Stimulated activated CD8-positive, alpha-beta memory T cell treated with anti-CD3 and anti-CD28 coated beads, Interleukin-4, amount 100 ng/mL, for 24 hours (primary cell): ENCODE data around the gene GIMAP2.
"Not testable (repeated sequence)": the region's sequence is repeated elsewhere in the genome, so short reads cannot be mapped to it uniquely, and the experiment has no call there.

ENCODE experiments used
- DNase-seq: peaks from one replicate; pipeline ENCODE4 v3.0.0-alpha.2; 2020; ENCODE audit warnings: low read depth

GIMAP2 gene

GRCh38 chr7:150685219-150686029 is at the start of gene GIMAP2:
TSS of gene GIMAP2 (plus strand) at chr7:150685706. CDS start at chr7:150687060, 1,354 bp downstream.
- no peak for DNase-seq

DNA sequence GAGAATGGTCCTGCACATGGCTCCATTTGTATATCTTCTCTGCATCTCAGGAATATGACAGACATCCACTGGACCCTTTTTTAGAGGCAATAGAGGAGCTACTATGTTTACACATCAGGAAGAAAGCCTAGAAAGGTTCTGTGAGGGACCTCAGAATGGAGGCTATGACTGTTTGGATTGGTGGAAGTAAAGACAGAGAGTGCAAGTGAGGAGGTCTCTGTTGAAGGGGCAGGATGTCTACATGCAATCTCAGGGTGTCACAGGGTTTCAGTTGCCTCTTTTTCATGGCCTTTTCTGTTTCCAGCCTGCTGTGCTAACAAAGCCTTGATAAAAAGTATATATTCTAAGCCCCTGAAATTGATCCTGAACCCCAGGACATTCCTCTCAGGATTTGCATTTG is 43.7 kb upstream of the GIMAP2 start:
- no peak for DNase-seq

- DNase-seq: no peak
These were observed 42.6 kb upstream of the GIMAP2 start for GRCh38 chr7:150642926-150643325.

DNA sequence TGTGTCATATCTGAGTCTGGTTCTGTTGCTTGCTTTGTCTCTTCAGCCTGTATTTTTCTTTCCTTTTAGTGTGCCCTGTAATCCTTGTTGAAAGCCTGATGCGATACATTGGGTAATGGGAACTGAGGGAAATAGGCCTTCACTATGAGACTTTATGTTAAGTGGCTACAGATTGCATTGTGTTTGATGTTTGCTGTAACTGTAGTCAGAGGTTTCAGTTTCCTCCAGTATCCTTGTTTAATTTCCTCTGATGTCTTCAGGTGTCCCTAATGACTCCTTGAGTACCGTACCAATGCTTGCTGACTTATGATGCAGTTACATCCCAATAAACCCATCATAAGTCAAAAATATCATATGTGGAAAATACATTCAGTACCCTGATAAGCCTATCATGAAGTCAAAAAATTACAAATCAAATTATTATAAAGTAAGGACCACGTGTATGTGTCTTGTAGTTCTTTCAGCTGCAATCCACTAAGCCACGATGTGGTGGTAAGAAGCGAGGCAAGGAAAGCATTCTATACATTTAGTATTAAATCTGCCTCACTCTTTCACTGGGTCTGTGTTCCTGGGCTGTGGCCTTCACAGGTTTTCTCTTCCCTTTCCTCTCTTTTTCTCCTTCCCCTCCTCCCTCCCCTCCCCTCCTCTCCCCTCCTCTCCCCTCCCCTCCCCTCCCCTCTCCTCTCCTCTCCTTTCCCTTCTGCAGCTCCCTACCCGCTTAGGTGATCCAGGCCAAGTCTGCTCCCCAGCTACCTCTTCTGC is 40.1 kb upstream of the GIMAP2 start:
- DNase-seq: no peak

DNA sequence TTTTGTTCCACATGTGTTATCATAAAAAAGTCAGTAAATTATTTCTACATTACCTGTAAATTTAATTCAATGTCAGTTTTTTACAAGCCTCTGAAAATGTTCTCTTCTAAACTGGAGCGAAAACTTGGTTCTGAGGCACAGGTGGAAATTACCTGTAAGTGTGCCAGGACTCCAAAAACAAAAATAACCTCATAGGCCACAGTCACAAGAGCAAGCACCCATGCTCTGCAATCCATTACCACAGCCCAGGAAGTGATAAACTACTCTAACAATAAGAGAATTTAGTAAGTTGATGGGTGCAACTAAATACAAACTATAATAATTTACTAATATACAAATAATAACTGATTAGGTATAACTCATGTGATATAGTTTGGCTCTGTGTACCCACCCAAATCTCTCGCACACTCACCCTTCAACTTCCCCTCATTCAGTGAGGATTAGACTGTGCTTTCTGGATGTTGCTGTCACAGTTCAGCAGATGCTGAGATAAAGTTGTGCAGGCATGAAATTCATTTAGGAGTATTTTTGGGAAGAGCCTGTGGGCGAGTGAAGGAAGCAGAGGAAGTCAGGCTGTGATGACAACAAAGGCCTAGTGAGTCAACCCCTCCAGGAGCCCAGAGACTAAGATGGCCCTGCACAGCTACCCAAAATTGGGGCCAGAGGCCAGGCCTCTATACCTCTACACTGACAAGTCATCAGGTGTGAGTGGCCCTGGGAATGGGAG is 37.0 kb upstream of the GIMAP2 start:
- DNase-seq: no peak

DNA sequence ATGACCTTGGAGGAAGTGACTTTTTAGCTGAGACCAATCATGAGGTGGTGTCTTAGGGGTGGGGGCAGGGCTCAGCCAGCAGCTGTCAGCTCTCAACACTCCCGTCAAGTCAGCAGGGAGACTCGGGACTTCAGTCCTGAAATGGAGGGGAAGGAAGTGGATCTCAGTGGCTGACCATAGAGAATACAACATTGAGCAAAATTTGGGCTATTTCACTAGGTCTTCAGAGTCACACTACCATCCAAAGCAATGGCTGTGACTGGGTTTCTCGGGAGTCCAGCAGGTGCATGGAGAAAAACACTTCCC is 36.5 kb upstream of the GIMAP2 start:
- DNase-seq: no peak

GRCh38 chr7:150654692-150655091 is 30.8 kb upstream of the GIMAP2 start:
- DNase-seq: no peak

GRCh38 chr7:150656047-150656446 is 29.5 kb upstream of the GIMAP2 start:
- no peak for DNase-seq

DNA sequence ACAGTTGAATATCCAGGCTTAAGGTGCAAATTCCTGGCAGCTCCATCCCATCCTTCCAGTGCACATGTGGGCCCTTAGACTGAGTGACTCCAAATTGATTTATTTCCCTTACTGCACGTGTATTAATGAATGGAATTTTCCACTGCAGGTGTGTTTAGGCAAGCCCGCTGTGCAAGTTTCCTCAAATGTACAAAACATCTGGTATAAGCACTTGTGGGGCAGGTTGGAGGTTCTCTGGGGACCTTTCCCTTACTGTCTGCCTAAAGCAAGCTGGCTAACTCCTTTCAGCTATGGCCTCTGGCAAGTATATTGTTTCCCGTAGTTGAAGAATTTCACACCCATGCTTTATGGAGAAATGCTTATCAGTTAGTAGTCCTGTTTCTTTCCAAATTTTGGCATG is 28.0 kb upstream of the GIMAP2 start:
- DNase-seq: no peak

- DNase-seq: no peak
These were observed 24.4 kb upstream of the GIMAP2 start for GRCh38 chr7:150660939-150661613.

- not testable (repeated sequence) for DNase-seq
These were observed 22.7 kb upstream of the GIMAP2 start for GRCh38 chr7:150662821-150663220.

DNA sequence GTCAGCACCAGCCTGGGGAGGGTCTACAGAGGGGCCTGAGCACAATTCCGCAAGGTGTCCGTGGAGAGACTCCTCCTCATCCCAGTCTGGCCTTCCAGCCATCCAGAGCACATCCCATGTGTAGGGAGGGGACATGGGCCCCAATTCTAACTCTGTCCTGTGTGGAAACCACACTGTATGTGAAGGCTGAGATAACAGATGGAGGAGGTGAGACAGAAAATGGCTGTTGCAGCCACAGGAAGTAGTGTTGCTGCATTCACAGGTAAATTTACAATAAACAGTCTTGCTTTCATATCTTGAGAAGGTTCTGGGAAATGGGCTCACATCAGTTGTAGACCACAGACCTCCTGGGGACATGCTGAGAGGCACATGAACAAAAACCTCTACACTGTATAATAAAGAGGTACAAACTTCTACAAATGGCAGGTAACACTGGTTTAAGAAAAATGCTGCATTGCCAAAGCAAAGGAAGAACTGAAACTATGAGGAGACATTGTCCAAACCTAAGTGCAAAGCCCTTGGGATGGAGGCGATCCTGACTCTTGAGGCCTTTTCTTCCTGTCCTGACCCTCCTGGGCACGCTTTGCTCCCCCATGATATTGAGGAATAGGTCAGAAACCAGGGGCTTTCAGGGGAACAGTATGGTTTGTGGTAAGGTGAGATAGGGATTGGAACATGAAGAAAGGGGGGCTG is 21.6 kb upstream of the GIMAP2 start:
- DNase-seq: no peak

DNA sequence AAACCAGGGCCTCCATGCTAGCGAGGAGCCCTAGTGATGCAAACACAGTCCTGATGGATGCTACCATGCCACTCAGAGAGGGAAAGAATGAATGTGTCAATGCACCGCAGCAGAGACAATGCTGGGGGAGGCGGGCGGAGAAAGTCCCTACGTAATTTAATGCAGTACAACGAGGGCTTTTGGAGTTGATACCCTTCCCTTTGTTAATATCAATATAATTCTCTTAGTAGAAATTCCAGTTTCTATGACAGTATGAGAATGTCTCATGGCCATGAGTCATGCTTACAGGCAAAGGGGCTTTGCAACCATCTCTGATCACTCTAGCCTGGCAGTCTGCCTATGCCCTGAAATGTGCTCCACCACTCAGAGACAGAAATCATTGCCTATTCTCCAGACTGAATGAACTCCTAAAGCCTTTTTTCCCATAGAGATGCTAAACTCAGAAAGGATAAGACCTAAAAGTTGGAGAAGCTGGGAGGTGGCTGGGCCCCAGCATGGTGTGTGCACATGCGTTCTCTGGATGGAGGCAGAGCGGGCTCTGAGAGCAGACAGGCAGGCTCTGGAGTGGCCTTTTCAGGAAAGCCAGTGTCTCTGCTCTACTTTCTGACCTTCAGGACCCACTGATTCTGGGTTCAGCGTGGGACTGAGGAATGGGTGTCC is 20.3 kb upstream of the GIMAP2 start:
- no peak for DNase-seq

- DNase-seq: no peak
These were observed 19.6 kb upstream of the GIMAP2 start for GRCh38 chr7:150665896-150666295.

DNA sequence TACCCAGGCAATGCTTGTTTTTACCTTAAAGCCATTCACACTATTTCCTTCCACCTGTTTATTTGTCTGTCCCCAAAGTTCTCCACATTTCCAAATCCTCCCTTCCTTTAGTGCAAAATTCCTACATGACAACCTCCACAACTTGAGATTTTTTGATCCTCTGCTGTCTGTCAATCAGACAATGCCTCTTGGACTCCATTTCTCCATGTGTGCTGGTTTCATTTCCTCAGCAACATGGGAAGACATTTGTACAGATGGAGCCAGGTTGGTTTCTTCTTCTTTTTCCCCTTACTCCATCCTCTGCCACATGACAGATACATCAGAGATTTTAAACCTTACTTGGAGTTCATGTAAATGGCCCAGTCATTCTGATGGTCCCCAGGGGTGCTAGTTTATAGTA is 19.1 kb upstream of the GIMAP2 start:
- no peak for DNase-seq

DNA sequence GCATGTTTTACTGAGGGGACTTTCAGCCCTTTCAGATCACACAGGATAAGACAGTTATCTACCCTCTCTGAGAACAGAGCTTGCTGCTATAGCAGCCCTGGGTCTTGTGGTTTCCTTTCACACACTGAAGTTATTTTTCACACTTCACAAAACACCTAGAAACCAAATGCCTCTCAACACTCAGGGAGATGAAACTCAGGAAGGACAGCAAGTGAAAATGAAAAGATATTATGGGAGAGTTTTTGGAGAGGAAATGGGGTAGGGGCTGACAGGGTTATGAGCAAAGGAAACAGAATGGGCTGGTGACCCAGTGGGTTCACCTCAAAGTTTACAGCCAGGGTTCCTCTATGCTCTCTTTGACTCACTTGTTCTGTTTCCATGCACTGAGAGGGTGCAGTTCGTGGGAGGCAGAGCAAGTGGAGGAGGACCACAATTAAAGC is 17.0 kb upstream of the GIMAP2 start:
- DNase-seq: peak; percentile 47

DNA sequence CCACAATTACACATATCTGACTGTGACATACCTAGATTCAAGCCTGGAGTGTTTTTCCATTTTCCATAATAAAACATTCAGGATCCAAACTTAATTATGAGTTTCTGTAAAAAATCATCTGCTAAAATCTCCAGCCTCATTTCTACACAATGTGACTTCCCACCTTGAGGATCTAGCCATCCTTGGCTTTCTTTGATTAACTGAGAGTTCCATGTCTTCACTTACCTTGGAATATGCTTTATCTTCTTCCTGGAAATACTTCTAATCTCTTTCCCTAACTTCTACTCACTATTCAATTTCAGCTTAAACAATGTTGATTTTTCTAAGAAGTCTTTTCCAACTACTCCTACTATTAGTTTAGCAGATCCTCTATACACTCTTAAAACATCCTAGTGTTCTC is 16.5 kb upstream of the GIMAP2 start:
- no peak for DNase-seq

- not testable (repeated sequence) for DNase-seq
These were observed 13.5 kb upstream of the GIMAP2 start for GRCh38 chr7:150671798-150672585.

DNA sequence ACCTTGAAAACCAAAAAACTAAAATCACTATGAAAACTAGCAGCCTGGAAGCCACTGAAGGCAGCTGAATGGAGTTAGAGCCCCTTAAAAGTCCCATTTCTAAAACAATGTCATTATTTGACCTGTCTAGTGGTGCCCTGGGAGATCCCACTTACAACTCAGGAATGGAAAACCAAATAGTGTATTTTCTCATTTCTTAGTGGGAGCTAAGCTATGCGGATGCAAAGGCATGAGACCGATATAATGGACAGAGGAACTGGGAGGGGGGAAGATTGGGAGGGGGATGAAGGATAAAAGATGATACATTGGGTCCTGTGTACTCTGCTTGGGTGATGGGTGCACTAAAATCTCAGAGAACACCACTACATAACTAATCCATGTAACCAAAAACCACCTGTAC is 9.8 kb upstream of the GIMAP2 start:
- no peak for DNase-seq

DNA sequence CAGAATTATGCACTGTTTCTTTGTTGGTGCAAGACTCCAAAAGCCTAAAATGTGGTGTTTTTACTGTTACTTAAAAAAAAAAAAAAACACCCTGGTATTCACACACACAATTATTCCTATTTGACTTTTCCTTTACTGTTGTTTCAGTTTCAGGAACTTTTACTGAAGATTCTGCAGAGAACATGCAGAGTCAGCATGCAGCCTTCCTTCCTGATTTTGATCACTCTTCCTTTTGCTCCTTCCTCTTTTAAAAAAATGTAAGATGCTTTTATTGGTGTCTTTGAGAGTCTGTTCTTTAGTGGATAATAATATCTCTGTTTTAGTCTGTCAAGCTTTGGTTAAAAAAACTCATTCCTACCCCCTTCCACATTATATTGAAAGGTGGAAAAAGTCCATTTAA is 9.2 kb upstream of the GIMAP2 start:
- DNase-seq: not testable (repeated sequence)
